SK-N-SH treated with all-trans-retinoic acid at 6 μM for 48 hours (cell line): ENCODE data around the gene DDX1.

Source experiments
- ATAC-seq: fragments of 200-7000 bp; cut with Tn5 transposase; 3 replicates; pipeline ENCODE4 v1.9.1; 2020; ENCODE audit warnings: mild to moderate bottlenecking, moderate library complexity
- ARNTL ChIP-seq: fragments of 450-650 bp; formaldehyde crosslinking; IDR thresholded peaks from 2 replicates; pipeline ENCODE4 v1.5.0; 2020; ENCODE audit warnings: low read depth, mild to moderate bottlenecking, moderate library complexity, borderline replicate concordance
- BACH2 ChIP-seq: fragments of 250-450 bp; sonication (Bioruptor Pico); IDR thresholded peaks from 2 replicates; pipeline ENCODE4 v1.9.0; 2021; ENCODE audit warnings: mild to moderate bottlenecking, borderline replicate concordance
- CSDC2 ChIP-seq: fragments of 250-450 bp; sonication (Bioruptor Pico); IDR thresholded peaks from 2 replicates; pipeline ENCODE4 v1.5.0; 2020; ENCODE audit warnings: mild to moderate bottlenecking, moderate library complexity
- ESRRG ChIP-seq: fragments of 250-450 bp; sonication (Bioruptor Pico); IDR thresholded peaks from 2 replicates; pipeline ENCODE4 v1.6.1; 2021; ENCODE audit warnings: mild to moderate bottlenecking
- GLIS3 ChIP-seq: fragments of 250-450 bp; sonication (Bioruptor Pico); IDR thresholded peaks from 2 replicates; pipeline ENCODE4 v1.5.0; 2020; ENCODE audit warnings: mild to moderate bottlenecking, moderate library complexity
- ISL1 ChIP-seq: fragments of 250-450 bp; sonication (Bioruptor Pico); IDR thresholded peaks from 2 replicates; pipeline ENCODE4 v2.1.2; 2022; ENCODE audit warnings: mild to moderate bottlenecking, moderate library complexity
- OSR1 ChIP-seq: fragments of 250-450 bp; sonication (Bioruptor Pico); IDR thresholded peaks from 2 replicates; pipeline ENCODE4 v1.8.0; 2022; ENCODE audit warnings: moderate library complexity, mild to moderate bottlenecking, inconsistent platforms
- PPARA ChIP-seq: fragments of 250-450 bp; sonication (Bioruptor Pico); IDR thresholded peaks from 2 replicates; pipeline ENCODE4 v1.5.0; 2020; ENCODE audit warnings: mild to moderate bottlenecking, borderline replicate concordance
- RARB ChIP-seq: fragments of 250-450 bp; sonication (Bioruptor Pico); IDR thresholded peaks from 2 replicates; pipeline ENCODE4 v1.8.0; 2021; ENCODE audit warnings: mild to moderate bottlenecking, moderate library complexity
- SNAI2 ChIP-seq: fragments of 250-450 bp; sonication (Bioruptor Pico); IDR thresholded peaks from 2 replicates; pipeline ENCODE4 v1.5.0; 2020; ENCODE audit warnings: mild to moderate bottlenecking, moderate library complexity
- TCF4 ChIP-seq: fragments of 250-450 bp; sonication (Bioruptor Pico); IDR thresholded peaks from 2 replicates; pipeline ENCODE4 v1.8.0; 2021; ENCODE audit warnings: mild to moderate bottlenecking, moderate library complexity, borderline replicate concordance
- TOX ChIP-seq: fragments of 250-450 bp; sonication (Bioruptor Pico); IDR thresholded peaks from 2 replicates; pipeline ENCODE4 v1.8.0; 2021; ENCODE audit warnings: mild to moderate bottlenecking, moderate library complexity, borderline replicate concordance
- ZC3H10 ChIP-seq: fragments of 250-450 bp; sonication (Bioruptor Pico); IDR thresholded peaks from 2 replicates; pipeline ENCODE4 v1.5.1; 2021; ENCODE audit warnings: mild to moderate bottlenecking, moderate library complexity
- ZFP3 ChIP-seq: fragments of 250-450 bp; sonication (Bioruptor Pico); IDR thresholded peaks from 2 replicates; pipeline ENCODE4 v1.5.0; 2020; ENCODE audit warnings: mild to moderate bottlenecking, moderate library complexity
- ZNF565 ChIP-seq: fragments of 450-650 bp; formaldehyde crosslinking; conservative IDR thresholded peaks from 2 replicates; pipeline ENCODE4 v1.5.0; 2020; ENCODE audit warnings: low read depth, mild to moderate bottlenecking, moderate library complexity
- ZNF70 ChIP-seq: fragments of 450-650 bp; formaldehyde crosslinking; IDR thresholded peaks from 2 replicates; pipeline ENCODE4 v1.5.0; 2020; ENCODE audit warnings: mild to moderate bottlenecking, moderate library complexity
- ZNF8 ChIP-seq: fragments of 450-650 bp; formaldehyde crosslinking; IDR thresholded peaks from 2 replicates; pipeline ENCODE4 v1.5.0; 2020; ENCODE audit warnings: mild to moderate bottlenecking, moderate library complexity
- TF ChIP-seq, protein P1 (sequence below): fragments of 250-450 bp; sonication (Bioruptor Pico); IDR thresholded peaks from 2 replicates; pipeline ENCODE4 v1.5.1; 2020; ENCODE audit warnings: low read depth, mild to moderate bottlenecking, moderate library complexity
- TF ChIP-seq, protein P2 (sequence below): fragments of 250-450 bp; sonication (Bioruptor Pico); IDR thresholded peaks from 2 replicates; pipeline ENCODE4 v1.8.0; 2021; ENCODE audit warnings: low read depth, mild to moderate bottlenecking, moderate library complexity, borderline replicate concordance
- TF ChIP-seq, protein P3 (sequence below): fragments of 250-450 bp; sonication (Bioruptor Pico); IDR thresholded peaks from 2 replicates; pipeline ENCODE4 v1.8.0; 2020; ENCODE audit warnings: mild to moderate bottlenecking, moderate library complexity, borderline replicate concordance
- TF ChIP-seq, protein P4 (sequence below): fragments of 250-450 bp; sonication (Bioruptor Pico); IDR thresholded peaks from 2 replicates; pipeline ENCODE4 v1.5.1; 2021; ENCODE audit warnings: mild to moderate bottlenecking, moderate library complexity

Gene DDX1

DNA sequence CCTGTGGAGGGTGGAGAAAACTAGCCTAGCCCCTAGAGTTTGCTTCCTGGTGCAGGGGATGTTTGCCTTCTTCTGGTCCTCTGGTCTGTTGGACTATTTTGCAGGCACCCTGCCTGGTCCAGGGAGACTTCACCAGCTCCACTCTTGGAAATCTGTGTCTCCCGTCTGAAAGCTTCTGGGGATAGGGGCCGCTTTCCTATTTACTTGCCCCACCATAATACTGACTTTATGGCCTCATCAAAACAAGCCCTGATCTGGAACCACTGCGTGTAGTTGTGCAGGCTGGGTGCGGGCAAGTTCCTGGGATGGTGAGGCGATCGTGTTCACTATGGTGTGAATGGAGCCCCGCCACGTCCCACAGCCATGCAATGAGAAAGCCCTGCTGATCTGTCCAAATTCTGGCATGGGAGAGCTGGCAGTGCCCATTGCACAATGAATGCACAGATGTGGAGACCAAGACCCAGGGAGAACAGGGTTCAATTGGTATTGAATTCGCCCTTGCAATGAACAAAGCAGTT is 74.3 kb downstream of the DDX1 start:
- no peak for ATAC-seq
- TF ChIP-seq ZC3H10 (no peak), GLIS3 (CRISPR knock-in tag) (no peak), CSDC2 (CRISPR knock-in tag) (no peak), SNAI2 (CRISPR knock-in tag) (no peak), ZNF8 (CRISPR knock-in tag) (no peak), ZNF565 (CRISPR knock-in tag) (no peak), RARB (CRISPR knock-in tag) (no peak), ISL1 (CRISPR knock-in tag) (no peak), ZNF70 (CRISPR knock-in tag) (no peak), ZFP3 (CRISPR knock-in tag) (no peak), BACH2 (CRISPR knock-in tag) (no peak), ESRRG (CRISPR knock-in tag) (no peak), TOX (no peak), ARNTL (CRISPR knock-in tag) (no peak), TCF4 (CRISPR knock-in tag) (no peak), OSR1 (CRISPR knock-in tag) (no peak)
- TF ChIP-seq, protein P1, sequence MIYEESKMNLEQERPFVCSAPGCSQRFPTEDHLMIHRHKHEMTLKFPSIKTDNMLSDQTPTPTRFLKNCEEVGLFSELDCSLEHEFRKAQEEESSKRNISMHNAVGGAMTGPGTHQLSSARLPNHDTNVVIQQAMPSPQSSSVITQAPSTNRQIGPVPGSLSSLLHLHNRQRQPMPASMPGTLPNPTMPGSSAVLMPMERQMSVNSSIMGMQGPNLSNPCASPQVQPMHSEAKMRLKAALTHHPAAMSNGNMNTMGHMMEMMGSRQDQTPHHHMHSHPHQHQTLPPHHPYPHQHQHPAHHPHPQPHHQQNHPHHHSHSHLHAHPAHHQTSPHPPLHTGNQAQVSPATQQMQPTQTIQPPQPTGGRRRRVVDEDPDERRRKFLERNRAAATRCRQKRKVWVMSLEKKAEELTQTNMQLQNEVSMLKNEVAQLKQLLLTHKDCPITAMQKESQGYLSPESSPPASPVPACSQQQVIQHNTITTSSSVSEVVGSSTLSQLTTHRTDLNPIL = no peak
- TF ChIP-seq, protein P2, sequence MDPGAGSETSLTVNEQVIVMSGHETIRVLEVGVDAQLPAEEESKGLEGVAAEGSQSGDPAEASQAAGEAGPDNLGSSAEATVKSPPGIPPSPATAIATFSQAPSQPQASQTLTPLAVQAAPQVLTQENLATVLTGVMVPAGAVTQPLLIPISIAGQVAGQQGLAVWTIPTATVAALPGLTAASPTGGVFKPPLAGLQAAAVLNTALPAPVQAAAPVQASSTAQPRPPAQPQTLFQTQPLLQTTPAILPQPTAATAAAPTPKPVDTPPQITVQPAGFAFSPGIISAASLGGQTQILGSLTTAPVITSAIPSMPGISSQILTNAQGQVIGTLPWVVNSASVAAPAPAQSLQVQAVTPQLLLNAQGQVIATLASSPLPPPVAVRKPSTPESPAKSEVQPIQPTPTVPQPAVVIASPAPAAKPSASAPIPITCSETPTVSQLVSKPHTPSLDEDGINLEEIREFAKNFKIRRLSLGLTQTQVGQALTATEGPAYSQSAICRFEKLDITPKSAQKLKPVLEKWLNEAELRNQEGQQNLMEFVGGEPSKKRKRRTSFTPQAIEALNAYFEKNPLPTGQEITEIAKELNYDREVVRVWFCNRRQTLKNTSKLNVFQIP (CRISPR knock-in tag) = no peak
- TF ChIP-seq, protein P3, sequence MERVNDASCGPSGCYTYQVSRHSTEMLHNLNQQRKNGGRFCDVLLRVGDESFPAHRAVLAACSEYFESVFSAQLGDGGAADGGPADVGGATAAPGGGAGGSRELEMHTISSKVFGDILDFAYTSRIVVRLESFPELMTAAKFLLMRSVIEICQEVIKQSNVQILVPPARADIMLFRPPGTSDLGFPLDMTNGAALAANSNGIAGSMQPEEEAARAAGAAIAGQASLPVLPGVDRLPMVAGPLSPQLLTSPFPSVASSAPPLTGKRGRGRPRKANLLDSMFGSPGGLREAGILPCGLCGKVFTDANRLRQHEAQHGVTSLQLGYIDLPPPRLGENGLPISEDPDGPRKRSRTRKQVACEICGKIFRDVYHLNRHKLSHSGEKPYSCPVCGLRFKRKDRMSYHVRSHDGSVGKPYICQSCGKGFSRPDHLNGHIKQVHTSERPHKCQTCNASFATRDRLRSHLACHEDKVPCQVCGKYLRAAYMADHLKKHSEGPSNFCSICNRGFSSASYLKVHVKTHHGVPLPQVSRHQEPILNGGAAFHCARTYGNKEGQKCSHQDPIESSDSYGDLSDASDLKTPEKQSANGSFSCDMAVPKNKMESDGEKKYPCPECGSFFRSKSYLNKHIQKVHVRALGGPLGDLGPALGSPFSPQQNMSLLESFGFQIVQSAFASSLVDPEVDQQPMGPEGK (CRISPR knock-in tag) = no peak

DNA sequence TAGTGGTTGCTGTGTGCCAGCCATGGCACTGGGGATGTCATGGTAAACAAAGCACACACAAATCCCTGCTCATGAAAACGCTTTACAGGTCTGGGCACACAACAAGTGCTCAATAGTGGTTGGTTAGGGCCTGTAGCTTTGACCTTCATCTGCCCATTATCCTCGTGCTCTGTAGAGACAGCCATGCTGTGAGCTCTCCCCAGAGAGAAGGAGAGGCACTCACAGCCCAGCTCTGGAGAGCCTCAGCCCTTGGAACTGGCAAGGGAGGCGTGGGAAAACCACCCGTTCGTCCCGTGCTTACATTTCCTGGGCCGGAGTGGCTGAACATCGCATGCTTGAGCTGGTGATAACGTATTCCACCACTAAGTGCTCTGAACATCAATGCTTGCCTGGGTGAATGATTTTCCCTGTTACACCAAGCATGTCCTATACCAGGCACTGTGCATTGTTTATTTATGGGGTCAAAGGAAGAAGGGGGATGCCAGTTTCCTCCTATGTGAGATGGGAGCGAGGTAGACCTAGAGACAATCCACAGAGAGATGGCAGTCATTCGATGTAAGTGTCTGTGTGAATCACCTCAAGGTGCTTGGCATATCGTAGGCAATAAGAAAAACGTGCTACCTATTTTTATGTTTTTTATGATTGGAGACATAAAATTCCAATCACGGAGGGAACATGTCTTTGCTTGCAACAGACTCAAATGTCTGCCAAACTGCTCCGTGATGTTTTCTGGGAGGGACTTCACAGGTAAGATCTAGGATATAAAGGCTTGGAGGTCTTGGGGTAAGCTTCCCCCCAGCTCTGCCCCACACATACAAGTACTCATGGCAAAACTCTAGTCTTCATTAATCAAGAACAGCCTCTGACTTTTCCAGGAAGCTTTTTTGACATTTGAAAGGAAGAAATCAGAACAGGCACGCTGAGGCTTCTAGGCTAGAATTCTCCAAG is 75.5 kb downstream of the DDX1 start:
- TF ChIP-seq, protein P3 (CRISPR knock-in tag) = no peak
- TF ChIP-seq, protein P2 (CRISPR knock-in tag) = no peak
- TF ChIP-seq ZC3H10 (no peak), BACH2 (CRISPR knock-in tag) (no peak), PPARA (CRISPR knock-in tag) (no peak), ZNF70 (CRISPR knock-in tag) (no peak), TCF4 (CRISPR knock-in tag) (no peak), TOX (no peak), GLIS3 (CRISPR knock-in tag) (no peak)
- TF ChIP-seq, protein P4, sequence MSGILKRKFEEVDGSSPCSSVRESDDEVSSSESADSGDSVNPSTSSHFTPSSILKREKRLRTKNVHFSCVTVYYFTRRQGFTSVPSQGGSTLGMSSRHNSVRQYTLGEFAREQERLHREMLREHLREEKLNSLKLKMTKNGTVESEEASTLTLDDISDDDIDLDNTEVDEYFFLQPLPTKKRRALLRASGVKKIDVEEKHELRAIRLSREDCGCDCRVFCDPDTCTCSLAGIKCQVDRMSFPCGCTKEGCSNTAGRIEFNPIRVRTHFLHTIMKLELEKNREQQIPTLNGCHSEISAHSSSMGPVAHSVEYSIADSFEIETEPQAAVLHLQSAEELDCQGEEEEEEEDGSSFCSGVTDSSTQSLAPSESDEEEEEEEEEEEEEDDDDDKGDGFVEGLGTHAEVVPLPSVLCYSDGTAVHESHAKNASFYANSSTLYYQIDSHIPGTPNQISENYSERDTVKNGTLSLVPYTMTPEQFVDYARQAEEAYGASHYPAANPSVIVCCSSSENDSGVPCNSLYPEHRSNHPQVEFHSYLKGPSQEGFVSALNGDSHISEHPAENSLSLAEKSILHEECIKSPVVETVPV (CRISPR knock-in tag) = no peak

More for the DNA sequence above, 75.5 kb downstream of the DDX1 start:
- ATAC-seq = no peak
